OCI-LY1 (cell line): ENCODE data around the gene SEPHS2.
"Not testable (repeated sequence)": the region's sequence is repeated elsewhere in the genome, so short reads cannot be mapped to it uniquely, and the experiment has no call there.

Experiments
- H2AFZ ChIP-seq: fragments of 200-600 bp; sonication (generic), shearing (Covaris generic); 2 replicates; pipeline ENCODE4 v1.6.0; 2014; ENCODE audit warnings: antibody characterized with exemption, mild to moderate bottlenecking, low read length
- H3F3A ChIP-seq: fragments of 200-600 bp; sonication (generic), shearing (Covaris generic); 2 replicates; pipeline ENCODE4 v1.6.0; 2014; ENCODE audit warnings: mild to moderate bottlenecking, antibody characterized with exemption, low read length, moderate library complexity; ENCODE audit not compliant: insufficient read depth
- H3K27ac ChIP-seq: fragments of 200-600 bp; sonication (generic); 2 replicates; pipeline ENCODE4 v1.5.1; 2014; ENCODE audit warnings: low read length, mixed run types, mild to moderate bottlenecking, low read depth; ENCODE audit not compliant: poor library complexity, severe bottlenecking
- H3K27me3 ChIP-seq: fragments of 200-600 bp; sonication (generic); 2 replicates; pipeline ENCODE4 v1.6.0; 2014; ENCODE audit warnings: antibody characterized with exemption, mild to moderate bottlenecking, low read length, moderate library complexity; ENCODE audit not compliant: insufficient read depth
- H3K36me3 ChIP-seq: fragments of 200-600 bp; sonication (generic); 2 replicates; pipeline ENCODE4 v1.6.1; 2014; ENCODE audit warnings: mild to moderate bottlenecking, antibody characterized with exemption, low read length, moderate library complexity, mixed read lengths; ENCODE audit not compliant: insufficient read depth
- H3K4me1 ChIP-seq: fragments of 200-600 bp; sonication (generic); 2 replicates; pipeline ENCODE4 v1.5.1; 2014; ENCODE audit warnings: mild to moderate bottlenecking, low read length, moderate library complexity; ENCODE audit not compliant: insufficient read depth, severe bottlenecking
- H3K4me2 ChIP-seq: fragments of 200-600 bp; sonication (generic), shearing (Covaris generic); 2 replicates; pipeline ENCODE4 v1.6.1; 2014; ENCODE audit warnings: low read length
- H3K4me3 ChIP-seq: fragments of 200-600 bp; sonication (generic); 2 replicates; pipeline ENCODE4 v1.5.1; 2014; ENCODE audit warnings: low read length, low read depth, mild to moderate bottlenecking, mixed read lengths; ENCODE audit not compliant: poor library complexity, severe bottlenecking
- H3K79me2 ChIP-seq: fragments of 200-600 bp; shearing (Covaris generic); 2 replicates; pipeline ENCODE4 v1.6.1; 2016; ENCODE audit warnings: mixed run types, low read length, mixed read lengths; ENCODE audit not compliant: insufficient read depth
- H3K9ac ChIP-seq: fragments of 200-600 bp; sonication (generic), shearing (Covaris generic); 2 replicates; pipeline ENCODE4 v1.6.1; 2014; ENCODE audit warnings: mild to moderate bottlenecking, low read length, mixed read lengths
- H3K9me2 ChIP-seq: fragments of 200-600 bp; sonication (generic), shearing (Covaris generic); 2 replicates; pipeline ENCODE4 v1.6.1; 2014; ENCODE audit warnings: low read depth, mild to moderate bottlenecking, low read length, mixed read lengths
- H3K9me3 ChIP-seq: fragments of 200-600 bp; shearing (Covaris generic); 2 replicates; pipeline ENCODE4 v1.6.1; 2014; ENCODE audit warnings: low read length, mixed read lengths
- H4K20me1 ChIP-seq: fragments of 200-600 bp; sonication (generic), shearing (Covaris generic); 2 replicates; pipeline ENCODE4 v1.6.0; 2016; ENCODE audit warnings: mild to moderate bottlenecking, low read length; ENCODE audit not compliant: insufficient read depth
- CTCF ChIP-seq: fragments of 200-600 bp; sonication (generic), shearing (Covaris generic); IDR thresholded peaks from 2 replicates; pipeline ENCODE4 v1.5.1; 2017; ENCODE audit warnings: mild to moderate bottlenecking, antibody characterized with exemption, low read length, moderate library complexity, mixed read lengths
- EZH2 ChIP-seq: fragments of 200-600 bp; sonication (generic), shearing (Covaris generic); IDR thresholded peaks from 2 replicates; pipeline ENCODE4 v1.8.0; 2017; ENCODE audit warnings: borderline replicate concordance, mixed run types, mild to moderate bottlenecking, antibody characterized with exemption, low read length, moderate library complexity, mixed read lengths

SEPHS2 gene

GRCh38 chr16:30470170-30470512, 24.5 kb upstream of the SEPHS2 start:
- H2AFZ ChIP-seq = no peak overlapping the region
- H3K27ac ChIP-seq = peak overlapping the region; percentile 91
- peaks cover 64% of the 10 kb centered on the region for H3K4me1 ChIP-seq
- no peaks in the 10 kb centered on the region for H4K20me1 ChIP-seq
- no peak for TF ChIP-seq EZH2
- TF ChIP-seq CTCF = no peak
- no peaks in the 10 kb centered on the region for H3K27me3 ChIP-seq
- peaks cover 11% of the 10 kb centered on the region for H3K36me3 ChIP-seq
- 0 out of 2 replicates have a peak, but pooled peaks cover 4% of the 10 kb centered on the region for H3F3A ChIP-seq
- H3K9me2 ChIP-seq = no peaks in the 10 kb centered on the region
- no peak overlapping the region for H3K4me3 ChIP-seq
- no peak overlapping the region for H3K4me2 ChIP-seq
- H3K79me2 ChIP-seq = no peaks in the 10 kb centered on the region
- H3K9ac ChIP-seq = no peak overlapping the region
- H3K9me3 ChIP-seq = no peaks in the 10 kb centered on the region

- no peaks in the 10 kb centered on the region for H3K9me3 ChIP-seq
- no peaks in the 10 kb centered on the region for H3K79me2 ChIP-seq
- H3K4me2 ChIP-seq = no peak overlapping the region
- peak overlapping the region; percentile 69 for H3K27ac ChIP-seq
- no peaks in the 10 kb centered on the region for H4K20me1 ChIP-seq
- peaks cover 39% of the 10 kb centered on the region for H3K4me1 ChIP-seq
- H3K9ac ChIP-seq = no peak overlapping the region
- H3F3A ChIP-seq = no peaks in the 10 kb centered on the region
- no peak overlapping the region for H2AFZ ChIP-seq
- H3K27me3 ChIP-seq = no peaks in the 10 kb centered on the region
- TF ChIP-seq EZH2 (no peak), CTCF (no peak)
- H3K9me2 ChIP-seq = no peaks in the 10 kb centered on the region
- no peaks in the 10 kb centered on the region for H3K36me3 ChIP-seq
- no peak overlapping the region for H3K4me3 ChIP-seq
Observed at GRCh38 chr16:30464078-30464477, 18.4 kb upstream of the SEPHS2 start.

GRCh38 chr16:30461426-30461825, 15.8 kb upstream of the SEPHS2 start:
- H3K9me3 ChIP-seq, H3F3A ChIP-seq, H4K20me1 ChIP-seq, H3K4me3 ChIP-seq, H3K4me2 ChIP-seq, H3K79me2 ChIP-seq, H3K9me2 ChIP-seq, H3K36me3 ChIP-seq, H3K9ac ChIP-seq, H2AFZ ChIP-seq, H3K27me3 ChIP-seq: not testable (repeated sequence)
- H3K27ac ChIP-seq = peak overlapping the region; percentile 98
- H3K4me1 ChIP-seq = peaks cover 64% of the 10 kb centered on the region

GRCh38 chr16:30459456-30459855, 13.8 kb upstream of the SEPHS2 start:
- H3K27me3 ChIP-seq = no peaks in the 10 kb centered on the region
- H3K27ac ChIP-seq = peak overlapping the region; percentile 98
- H2AFZ ChIP-seq = no peak overlapping the region
- H3K4me3 ChIP-seq = peak overlapping the region; percentile 18
- no peaks in the 10 kb centered on the region for H3K9me3 ChIP-seq
- no peaks in the 10 kb centered on the region for H4K20me1 ChIP-seq
- H3K4me1 ChIP-seq = peaks cover 67% of the 10 kb centered on the region
- H3K9ac ChIP-seq = peak overlapping the region; percentile 69
- H3K9me2 ChIP-seq = no peaks in the 10 kb centered on the region
- TF ChIP-seq CTCF (no peak), EZH2 (no peak)
- H3K79me2 ChIP-seq = no peaks in the 10 kb centered on the region
- H3K36me3 ChIP-seq = no peaks in the 10 kb centered on the region
- peak overlapping the region; percentile 51 for H3K4me2 ChIP-seq
- H3F3A ChIP-seq = no peaks in the 10 kb centered on the region
